Hepatocyte (in vitro differentiated cells): ENCODE results near the gene YJEFN3. TPM values are rescaled to one million over a fixed set of nuclear protein-coding genes. Genes with fewer than 3 reads are reported as not detected.

Experiments used
- DNase-seq: peaks from one replicate; pipeline ENCODE4 v3.0.0-alpha.2; 2016; ENCODE audit warnings: low spot score
- H2AFZ ChIP-seq: fragments of 200-600 bp; sonication (generic); 2 replicates; pipeline ENCODE4 v1.6.0; 2016; ENCODE audit warnings: antibody characterized with exemption, mild to moderate bottlenecking
- H3K27ac ChIP-seq: fragments of 200-600 bp; sonication (generic); 2 replicates; pipeline ENCODE4 v1.5.1; 2016; ENCODE audit warnings: mild to moderate bottlenecking
- H3K27me3 ChIP-seq: fragments of 200-600 bp; sonication (generic); 2 replicates; pipeline ENCODE4 v1.6.1; 2016
- H3K36me3 ChIP-seq: fragments of 200-600 bp; sonication (generic); replicated peaks from 2 replicates; pipeline ENCODE4 v1.5.1; 2016; ENCODE audit warnings: low read depth; ENCODE audit not compliant: insufficient read depth
- H3K4me1 ChIP-seq: fragments of 200-600 bp; sonication (generic); 2 replicates; pipeline ENCODE4 v1.5.1; 2016; ENCODE audit warnings: mild to moderate bottlenecking, moderate library complexity; ENCODE audit not compliant: insufficient read depth
- H3K4me2 ChIP-seq: fragments of 200-600 bp; sonication (generic); 2 replicates; pipeline ENCODE4 v1.6.0; 2016
- H3K4me3 ChIP-seq: fragments of 200-600 bp; sonication (generic); 2 replicates; pipeline ENCODE4 v1.5.1; 2016; ENCODE audit warnings: mild to moderate bottlenecking
- H3K79me2 ChIP-seq: fragments of 200-600 bp; sonication (generic); 2 replicates; pipeline ENCODE4 v1.6.0; 2017; ENCODE audit warnings: mild to moderate bottlenecking
- H3K9me2 ChIP-seq: fragments of 200-600 bp; sonication (generic); replicated peaks from 2 replicates; pipeline ENCODE4 v1.6.0; 2017; ENCODE audit warnings: mild to moderate bottlenecking; ENCODE audit not compliant: insufficient read depth
- H3K9me3 ChIP-seq: fragments of 200-600 bp; sonication (generic); 2 replicates; pipeline ENCODE4 v1.5.1; 2016; ENCODE audit warnings: low read depth, mild to moderate bottlenecking
- H4K20me1 ChIP-seq: fragments of 200-600 bp; sonication (generic); 2 replicates; pipeline ENCODE4 v1.6.0; 2016; ENCODE audit warnings: mild to moderate bottlenecking; ENCODE audit not compliant: insufficient read depth, poor library complexity, severe bottlenecking
- CTCF ChIP-seq: fragments of 200-600 bp; sonication (generic); IDR thresholded peaks from 2 replicates; pipeline ENCODE4 v1.5.1; 2016; ENCODE audit warnings: antibody characterized with exemption, mild to moderate bottlenecking; ENCODE audit not compliant: poor library complexity
- EZH2 ChIP-seq: fragments of 200-600 bp; sonication (generic); IDR thresholded peaks from 2 replicates; pipeline ENCODE4 v1.6.1; 2016; ENCODE audit warnings: antibody characterized with exemption, mild to moderate bottlenecking, borderline replicate concordance
- EZH2phosphoT487 ChIP-seq: fragments of 200-600 bp; sonication (generic); IDR thresholded peaks from one replicate; pipeline ENCODE4 v1.6.1; 2018; ENCODE audit warnings: antibody characterized with exemption, mild to moderate bottlenecking, low read depth, moderate library complexity; ENCODE audit not compliant: unreplicated experiment, severe bottlenecking
- WGBS: methylation state at CpG from one replicate; pipeline ENCODE4 v1.1.6; 2016; ENCODE audit warnings: low lambda C conversion rate; ENCODE audit errors: missing lambda C conversion rate; 5-methylcytosine and 5-hydroxymethylcytosine counted together
- polyA plus RNA-seq: library from polyadenylated mRNA; unstranded; fragments of >200 nt; fragmentation: Nextera tagmentation; extraction: Ambion mirVana; gene quantifications from 2 replicates; pipeline ENCODE4 v1.2.1, GENCODE V29; 2016
- total RNA-seq: library from RNA; depleted of rRNA; stranded (reverse); fragments of >200 nt; gene quantifications from 2 replicates; pipeline ENCODE4 v1.2.3, GENCODE V29; 2014

YJEFN3 gene
- total and polyA plus RNA-seq, 2 experiments from 2014 or later, result 3.0 to 12.5 TPM

- peaks cover 69% of the 10 kb centered on the region for H3K79me2 ChIP-seq
- H3K9me3 ChIP-seq, result no peaks in the 10 kb centered on the region
- H3K4me3 ChIP-seq, result no peak overlapping the region
- WGBS, result 78% methylated on average over 15 of the region's 15 CpGs
- DNase-seq, result no peak
- no peaks in the 10 kb centered on the region for H3K27me3 ChIP-seq
- H3K4me1 ChIP-seq, result peaks cover 64% of the 10 kb centered on the region
- peak overlapping the region; percentile 66 for H3K27ac ChIP-seq
- no peak for TF ChIP-seq EZH2
- no peak for TF ChIP-seq CTCF
- TF ChIP-seq EZH2phosphoT487, result no peak
- H3K4me2 ChIP-seq, result no peak overlapping the region
- no peaks in the 10 kb centered on the region for H3K9me2 ChIP-seq
- no peak overlapping the region for H2AFZ ChIP-seq
- no peaks in the 10 kb centered on the region for H3K36me3 ChIP-seq
- H4K20me1 ChIP-seq, result no peaks in the 10 kb centered on the region
These were observed 43.3 kb upstream of the YJEFN3 start for GRCh38 chr19:19485161-19485997.

- Histone ChIP-seq H3K36me3 (no peaks in the 10 kb centered on the region), H3K4me3 (no peak overlapping the region), H4K20me1 (no peaks in the 10 kb centered on the region), H3K4me1 (peaks cover 64% of the 10 kb centered on the region), H3K4me2 (no peak overlapping the region), H2AFZ (no peak overlapping the region), H3K79me2 (peaks cover 63% of the 10 kb centered on the region), H3K9me3 (no peaks in the 10 kb centered on the region), H3K9me2 (no peaks in the 10 kb centered on the region), H3K27me3 (no peaks in the 10 kb centered on the region), H3K27ac (peak overlapping the region; percentile 66)
- 67% methylated on average over 5 of the region's 5 CpGs for WGBS
- TF ChIP-seq CTCF, result no peak
- no peak for TF ChIP-seq EZH2
- TF ChIP-seq EZH2phosphoT487, result no peak
- DNase-seq, result no peak
These were observed 42.8 kb upstream of the YJEFN3 start for GRCh38 chr19:19485998-19486290.

GRCh38 chr19:19486343-19487076 is 42.2 kb upstream of the YJEFN3 start:
- 75% methylated on average over 15 of the region's 15 CpGs for WGBS
- no peak overlapping the region for H3K4me2 ChIP-seq
- peaks cover 64% of the 10 kb centered on the region for H3K4me1 ChIP-seq

More at GRCh38 chr19:19486343-19487076, 42.2 kb upstream of the YJEFN3 start:
- peak overlapping the region; percentile 66 for H3K27ac ChIP-seq
- H3K27me3 ChIP-seq, result no peaks in the 10 kb centered on the region
- no peaks in the 10 kb centered on the region for H3K9me2 ChIP-seq
- H3K9me3 ChIP-seq, result no peaks in the 10 kb centered on the region
- H3K79me2 ChIP-seq, result peaks cover 60% of the 10 kb centered on the region
- no peak for TF ChIP-seq EZH2phosphoT487
- no peak for TF ChIP-seq CTCF
- TF ChIP-seq EZH2, result no peak
- DNase-seq, result no peak
- H4K20me1 ChIP-seq, result no peaks in the 10 kb centered on the region
- H3K36me3 ChIP-seq, result no peaks in the 10 kb centered on the region
- no peak overlapping the region for H2AFZ ChIP-seq
- no peak overlapping the region for H3K4me3 ChIP-seq
